DOHH2 (cell line): Measurements from ENCODE around the gene PRRC2C.

ENCODE experiments used
- CTCF ChIP-seq: fragments of 200-600 bp; sonication (generic); IDR thresholded peaks from one replicate; pipeline ENCODE4 v1.5.1; 2014; ENCODE audit warnings: antibody characterized with exemption, mild to moderate bottlenecking, low read depth, low read length; ENCODE audit not compliant: poor library complexity, severe bottlenecking
- EZH2phosphoT487 ChIP-seq: fragments of 200-600 bp; sonication (generic); IDR thresholded peaks from 2 replicates; pipeline ENCODE4 v1.6.1; 2017; ENCODE audit warnings: borderline replicate concordance, mild to moderate bottlenecking, antibody characterized with exemption, low read length, moderate library complexity, mixed read lengths

GRCh38 chr1:171509191-171509590 lies 23.9 kb downstream of the PRRC2C start:
- no peak for TF ChIP-seq CTCF
- no peak for TF ChIP-seq EZH2phosphoT487
